Common myeloid progenitor, CD34-positive (primary cell): ENCODE measurements around the gene TMEM37. TPM values are rescaled to one million over a fixed set of nuclear protein-coding genes. Genes with fewer than 3 reads are reported as not detected.

Source experiments
- CTCF ChIA-PET: fragments of 350-600 bp; sonication (Branson Sonifier 250); formaldehyde crosslinking; loops from one replicate; lab custom pipeline; 2021; ENCODE audit warnings: antibody characterized with exemption; lab: Charles Lee
- POLR2A ChIA-PET: fragments of 350-600 bp; sonication (Branson Sonifier 250); formaldehyde crosslinking; loops from one replicate; lab custom pipeline; 2021; ENCODE audit warnings: antibody characterized with exemption; lab: Charles Lee
- DNase-seq, 3 donors: peaks; one replicate each; pipeline versions ENCODE4 v3.0.0 to v3.0.0-alpha.2; 2013
- H3K27ac ChIP-seq, 2 experiments: 1 replicate in 1 of 2; 2 replicates in 1 of 2; pipeline ENCODE4 v1.7.0; 2013; ENCODE audit warnings: inconsistent platforms in 2 of 2, low read length in 2 of 2, mild to moderate bottlenecking in 2 of 2, low read depth in 1 of 2, moderate library complexity in 1 of 2; ENCODE audit not compliant: severe bottlenecking in 2 of 2, insufficient read depth in 1 of 2, poor library complexity in 1 of 2
- H3K27me3 ChIP-seq, 5 experiments: replicated peaks in 2 of 5; 1 replicate in 3 of 5; 2 replicates in 2 of 5; pipeline versions ENCODE4 v1.6.1 to v1.7.0; 2013; ENCODE audit warnings: low read length in 4 of 5, mild to moderate bottlenecking in 2 of 5, moderate library complexity in 2 of 5, inconsistent platforms in 1 of 5; ENCODE audit not compliant: insufficient read depth in 5 of 5, control insufficient read depth in 4 of 5
- H3K36me3 ChIP-seq, 4 experiments: 1 replicate in 2 of 4; 2 replicates in 2 of 4; pipeline versions ENCODE4 v1.6.1 to v1.7.0; 2013; ENCODE audit warnings: low read length in 3 of 4, control low read depth in 1 of 4, mild to moderate bottlenecking in 1 of 4; ENCODE audit not compliant: control insufficient read depth in 4 of 4, insufficient read depth in 4 of 4
- H3K4me1 ChIP-seq, 4 experiments: 1 replicate in 3 of 4; 2 replicates in 1 of 4; pipeline versions ENCODE4 v1.6.1 to v1.7.1; 2013; ENCODE audit warnings: low read length in 3 of 4, mild to moderate bottlenecking in 3 of 4, control low read depth in 1 of 4, inconsistent platforms in 1 of 4, moderate library complexity in 1 of 4; ENCODE audit not compliant: control insufficient read depth in 4 of 4, insufficient read depth in 4 of 4; ENCODE audit errors: control extremely low read depth in 1 of 4
- H3K4me3 ChIP-seq, 7 experiments: 1 replicate in 4 of 7; 2 replicates in 3 of 7; pipeline versions ENCODE4 v1.5.1 to v1.7.0; 2013; ENCODE audit warnings: mild to moderate bottlenecking in 7 of 7, low read length in 6 of 7, moderate library complexity in 6 of 7, inconsistent platforms in 2 of 7, low read depth in 2 of 7, control low read depth in 1 of 7; ENCODE audit not compliant: insufficient read depth in 4 of 7, control insufficient read depth in 1 of 7; ENCODE audit errors: extremely low read depth in 1 of 7
- H3K9me3 ChIP-seq, 5 experiments: 1 replicate in 4 of 5; 2 replicates in 1 of 5; pipeline versions ENCODE4 v1.6.1 to v1.7.1; 2013; ENCODE audit warnings: low read length in 4 of 5, mild to moderate bottlenecking in 2 of 5, inconsistent platforms in 1 of 5, low read depth in 1 of 5, moderate library complexity in 1 of 5; ENCODE audit not compliant: control insufficient read depth in 4 of 5, insufficient read depth in 2 of 5; ENCODE audit errors: control extremely low read depth in 1 of 5
- WGBS: methylation state at CpG from one replicate; pipeline ENCODE4 v1.1.5; 2013; ENCODE audit not compliant: insufficient coverage; 5-methylcytosine and 5-hydroxymethylcytosine counted together
- polyA plus RNA-seq: library from polyadenylated mRNA; unstranded; fragments of 120-200 nt; gene quantifications from one replicate; pipeline ENCODE4 v1.2.1, GENCODE V29; 2013

The TMEM37 gene
- polyA plus RNA-seq: not detected

- CTCF ChIA-PET: interaction anchor here (1.2 kb wide), 1 partner anchor 11 kb away, joined by 3 read pairs; no protein-coding TSS in a partner anchor
- peaks cover 0 to 16% (median 12%) of the 10 kb centered on the region in 4 experiments for H3K4me1 ChIP-seq
- POLR2A ChIA-PET: no interaction called here
- no peaks in the 10 kb centered on the region for H3K36me3 ChIP-seq
- peaks cover 0 to 34% (median 16%) of the 10 kb centered on the region in 5 experiments for H3K27me3 ChIP-seq
- WGBS: 11% methylated on average over 48 of the region's 72 CpGs
- peak; percentile 46 to 77 (median 73) for DNase-seq
- peak within 1 kb of the TSS in 6 of 7 experiments; percentile 23 to 65 (median 46) for H3K4me3 ChIP-seq
- H3K27ac ChIP-seq: no peak within 1 kb of the TSS
- no peaks in the 10 kb centered on the region for H3K9me3 ChIP-seq
Measured at GRCh38 chr2:119431155-119431975, at the start of gene TMEM37. TSS of gene TMEM37 (plus strand) at chr2:119431854. CDS start at chr2:119431904, 50 bp downstream.

- ChIA-PET POLR2A (no interaction called here), CTCF (interaction anchor here (1.5 kb wide), 1 partner anchor 15 kb away, joined by 3 read pairs; no protein-coding TSS in a partner anchor)
- no peak overlapping the region for H3K4me3 ChIP-seq
- no peaks in the 10 kb centered on the region for H3K36me3 ChIP-seq
- no peak overlapping the region for H3K27ac ChIP-seq
- no peaks in the 10 kb centered on the region for H3K9me3 ChIP-seq
- H3K27me3 ChIP-seq: no peaks in the 10 kb centered on the region
- DNase-seq: peak in 2 of 3 donors; percentile 24 to 37
- WGBS: 84% methylated on average over 6 of the region's 6 CpGs
- H3K4me1 ChIP-seq: peaks cover 0 to 14% (median 9%) of the 10 kb centered on the region in 4 experiments
Measured at GRCh38 chr2:119383410-119384140, 48.1 kb upstream of the TMEM37 start.

GRCh38 chr2:119384971-119385370 is 46.7 kb upstream of the TMEM37 start:
- Histone ChIP-seq H3K27me3 (no peaks in the 10 kb centered on the region), H3K4me1 (peaks cover 4 to 26% (median 17%) of the 10 kb centered on the region in 4 experiments), H3K36me3 (no peaks in the 10 kb centered on the region), H3K4me3 (no peak overlapping the region), H3K27ac (no peak overlapping the region), H3K9me3 (no peaks in the 10 kb centered on the region)
- WGBS: 82% methylated on average over 4 of the region's 4 CpGs
- POLR2A ChIA-PET: no interaction called here
- CTCF ChIA-PET: interaction anchor here (0.8 to 1.5 kb wide), 3 partner anchors 12 to 19 kb away, joined by 3 to 4 read pairs (median 3); no protein-coding TSS in a partner anchor
- DNase-seq: no peak

GRCh38 chr2:119385466-119385865 is 46.2 kb upstream of the TMEM37 start:
- ChIA-PET POLR2A (no interaction called here), CTCF (interaction anchor here (0.8 to 1.5 kb wide), 3 partner anchors 13 to 19 kb away, joined by 3 to 4 read pairs (median 3); no protein-coding TSS in a partner anchor)
- Histone ChIP-seq H3K9me3 (no peaks in the 10 kb centered on the region), H3K4me3 (no peak overlapping the region), H3K27ac (no peak overlapping the region), H3K4me1 (peaks cover 6 to 27% (median 17%) of the 10 kb centered on the region in 4 experiments), H3K36me3 (no peaks in the 10 kb centered on the region), H3K27me3 (no peaks in the 10 kb centered on the region)
- no peak for DNase-seq
- WGBS: no CpG with 5 or more reads among the region's 3 CpGs

GRCh38 chr2:119387381-119388129 is 44.1 kb upstream of the TMEM37 start:
- Histone ChIP-seq H3K27ac (no peak overlapping the region), H3K4me3 (peak overlapping the region in 1 of 7 experiments; percentile 33), H3K36me3 (no peaks in the 10 kb centered on the region), H3K27me3 (no peaks in the 10 kb centered on the region), H3K9me3 (no peaks in the 10 kb centered on the region), H3K4me1 (peaks cover 6 to 27% (median 17%) of the 10 kb centered on the region in 4 experiments)
- WGBS: 35% methylated on average over 7 of the region's 9 CpGs
- DNase-seq: peak in 2 of 3 donors; percentile 59 to 71
- POLR2A ChIA-PET: no interaction called here
- CTCF ChIA-PET: interaction anchor here (1.3 kb wide), 1 partner anchor 19 kb away, joined by 4 read pairs; no protein-coding TSS in a partner anchor

- ChIA-PET POLR2A (no interaction called here), CTCF (interaction anchor here (1.1 kb wide), 1 partner anchor 18 kb away, joined by 4 read pairs; no protein-coding TSS in a partner anchor)
- peaks cover 6 to 27% (median 16%) of the 10 kb centered on the region in 4 experiments for H3K4me1 ChIP-seq
- no peaks in the 10 kb centered on the region for H3K9me3 ChIP-seq
- no peaks in the 10 kb centered on the region for H3K36me3 ChIP-seq
- H3K4me3 ChIP-seq: no peak overlapping the region
- peak in 2 of 3 donors; percentile 18 to 36 for DNase-seq
- 0% methylated on average over 1 of the region's 5 CpGs for WGBS
- H3K27me3 ChIP-seq: no peaks in the 10 kb centered on the region
- H3K27ac ChIP-seq: no peak overlapping the region
Measured at GRCh38 chr2:119389615-119390306, 41.9 kb upstream of the TMEM37 start.
